ENCODE results near the gene DOK3.

DNA sequence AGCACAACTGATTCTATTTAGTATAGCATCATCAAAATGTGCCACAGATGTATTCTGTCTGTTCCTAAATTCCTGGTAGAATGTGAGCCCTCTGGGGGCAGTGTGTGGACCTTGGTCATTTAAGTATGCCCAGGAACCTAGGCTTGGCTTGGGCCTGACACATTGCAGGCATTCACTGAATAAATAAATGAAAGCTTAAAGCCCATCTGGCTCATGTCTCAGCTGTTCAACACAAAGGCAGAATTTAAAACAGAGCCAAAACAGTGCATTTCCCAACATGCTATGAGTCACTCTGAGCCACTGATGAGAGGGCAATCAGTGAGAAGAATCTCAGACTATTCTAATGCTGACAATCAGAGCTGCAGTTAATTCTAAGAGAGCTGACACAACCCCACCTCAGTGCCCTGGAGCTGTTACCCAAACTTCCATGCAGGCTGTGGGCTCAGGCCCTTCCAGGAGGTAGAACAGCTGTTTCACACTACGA is 36.7 kb upstream of the DOK3 start:
- TF ChIP-seq POLR2A (IDR thresholded peaks at IDR 0.05) (no peak), POLR2AphosphoS5 (IDR thresholded peaks at IDR 0.05) (peak in 1 of 3 donors; percentile 18)
- TF ChIP-seq, protein P1, sequence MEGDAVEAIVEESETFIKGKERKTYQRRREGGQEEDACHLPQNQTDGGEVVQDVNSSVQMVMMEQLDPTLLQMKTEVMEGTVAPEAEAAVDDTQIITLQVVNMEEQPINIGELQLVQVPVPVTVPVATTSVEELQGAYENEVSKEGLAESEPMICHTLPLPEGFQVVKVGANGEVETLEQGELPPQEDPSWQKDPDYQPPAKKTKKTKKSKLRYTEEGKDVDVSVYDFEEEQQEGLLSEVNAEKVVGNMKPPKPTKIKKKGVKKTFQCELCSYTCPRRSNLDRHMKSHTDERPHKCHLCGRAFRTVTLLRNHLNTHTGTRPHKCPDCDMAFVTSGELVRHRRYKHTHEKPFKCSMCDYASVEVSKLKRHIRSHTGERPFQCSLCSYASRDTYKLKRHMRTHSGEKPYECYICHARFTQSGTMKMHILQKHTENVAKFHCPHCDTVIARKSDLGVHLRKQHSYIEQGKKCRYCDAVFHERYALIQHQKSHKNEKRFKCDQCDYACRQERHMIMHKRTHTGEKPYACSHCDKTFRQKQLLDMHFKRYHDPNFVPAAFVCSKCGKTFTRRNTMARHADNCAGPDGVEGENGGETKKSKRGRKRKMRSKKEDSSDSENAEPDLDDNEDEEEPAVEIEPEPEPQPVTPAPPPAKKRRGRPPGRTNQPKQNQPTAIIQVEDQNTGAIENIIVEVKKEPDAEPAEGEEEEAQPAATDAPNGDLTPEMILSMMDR (IDR thresholded peaks at IDR 0.05): no peak
